Caco-2 (cell line): Measurements from ENCODE around the gene SECTM1. TPM values are rescaled to one million over a fixed set of nuclear protein-coding genes. Genes with fewer than 3 reads are reported as not detected.

ENCODE experiments used
- BruUV-seq: library from RNA; stranded (reverse); fragments of 400-500 nt; replicated peaks from 2 replicates; lab custom pipeline; 2021; lab: Mats Ljungman, UMichigan
- CTCF ChIA-PET: fragments of 300-600 bp; sonication (Branson Sonifier 250); formaldehyde crosslinking; loops from one replicate; lab custom pipeline; 2022; ENCODE audit warnings: antibody characterized with exemption; lab: Charles Lee
- POLR2A ChIA-PET: fragments of 300-600 bp; sonication (Branson Sonifier 250); formaldehyde crosslinking; loops from one replicate; lab custom pipeline; 2022; ENCODE audit warnings: antibody characterized with exemption; lab: Charles Lee
- DNase-seq, 2 experiments: peaks; one replicate each; pipeline versions ENCODE4 v3.0.0 to v3.0.0-alpha.2; 2020 to 2022
- H3K27me3 ChIP-seq: replicated peaks from 2 replicates; pipeline ENCODE4 v1.6.0; 2011; ENCODE audit warnings: low read length; ENCODE audit not compliant: control insufficient read depth, insufficient read depth
- H3K36me3 ChIP-seq: 2 replicates; pipeline ENCODE4 v1.5.1; 2011; ENCODE audit warnings: low read length; ENCODE audit not compliant: control insufficient read depth, insufficient read depth
- H3K4me1 ChIP-seq: fragments of 250-450 bp; sonication (Bioruptor Pico); 2 replicates; pipeline ENCODE4 v1.5.1; 2020; ENCODE audit warnings: mild to moderate bottlenecking
- H3K4me3 ChIP-seq: 2 replicates; pipeline ENCODE4 v1.5.1; 2011; ENCODE audit warnings: low read depth, mild to moderate bottlenecking, control low read depth, low read length
- H3K9me3 ChIP-seq: fragments of 250-450 bp; sonication (Bioruptor Pico); 2 replicates; pipeline ENCODE4 v1.5.1; 2020; ENCODE audit warnings: mild to moderate bottlenecking, moderate library complexity
- H3K27ac Mint-ChIP-seq: one replicate; pipeline ENCODE4 v1.8.0; 2022; ENCODE audit warnings: mixed read lengths; ENCODE audit not compliant: unreplicated experiment
- H3K27me3 Mint-ChIP-seq: one replicate; pipeline ENCODE4 v1.8.0; 2022; ENCODE audit warnings: mixed read lengths; ENCODE audit not compliant: insufficient read depth, unreplicated experiment
- H3K36me3 Mint-ChIP-seq: one replicate; pipeline ENCODE4 v1.8.0; 2022; ENCODE audit warnings: mild to moderate bottlenecking, mixed read lengths; ENCODE audit not compliant: insufficient read depth, unreplicated experiment
- H3K4me1 Mint-ChIP-seq: one replicate; pipeline ENCODE4 v1.8.0; 2022; ENCODE audit warnings: low read depth, mixed read lengths; ENCODE audit not compliant: unreplicated experiment
- H3K4me3 Mint-ChIP-seq: one replicate; pipeline ENCODE4 v1.8.0; 2022; ENCODE audit warnings: mild to moderate bottlenecking, moderate library complexity, mixed read lengths; ENCODE audit not compliant: unreplicated experiment
- H3K9me3 Mint-ChIP-seq: one replicate; pipeline ENCODE4 v1.8.0; 2022; ENCODE audit warnings: mixed read lengths; ENCODE audit not compliant: unreplicated experiment
- intact Hi-C: fragments of 100-400 bp; cut with micrococcal nuclease; formaldehyde crosslinking; loops from one replicate; pipeline ENCODE4 v1.10.0; 2022; ENCODE audit not compliant: unreplicated experiment
- total RNA-seq: library from RNA; stranded (reverse); gene quantifications from 2 replicates; pipeline ENCODE4 v1.2.3, GENCODE V29; 2022
- TF ChIP-seq, protein P1 (sequence below), 2 experiments: fragments of 200-600 bp in 1 of 2; IDR thresholded peaks; 1 replicate in 1 of 2; 2 replicates in 1 of 2; pipeline versions ENCODE4 v1.5.1 to v1.8.0; 2011 to 2022; ENCODE audit warnings: antibody characterized with exemption in 1 of 2, control low read depth in 1 of 2, inconsistent platforms in 1 of 2, low read depth in 1 of 2, low read length in 1 of 2, mild to moderate bottlenecking in 1 of 2, moderate library complexity in 1 of 2; ENCODE audit not compliant: insufficient read depth in 1 of 2, severe bottlenecking in 1 of 2, unreplicated experiment in 1 of 2

The SECTM1 gene
- total RNA-seq, 1 experiment from 2014 or later = 0.75 TPM

- DNase-seq = no peak
These were observed 11.6 kb downstream of the SECTM1 start for GRCh38 chr17:82321947-82322466.

GRCh38 chr17:82320956-82321927, 12.3 kb downstream of the SECTM1 start:
- H3K4me3 Mint-ChIP-seq = peak overlapping the region; percentile 76
- ChIA-PET CTCF (interaction anchor here (1.3 kb wide), 1 partner anchor 46 kb away, joined by 3 read pairs; no protein-coding TSS in a partner anchor), POLR2A (no interaction called here)
- peak overlapping the region; percentile 48 for H3K4me3 ChIP-seq
- no peaks in the 10 kb centered on the region for H3K9me3 ChIP-seq
- no peaks in the 10 kb centered on the region for H3K27me3 ChIP-seq
- no peaks in the 10 kb centered on the region for H3K4me1 Mint-ChIP-seq
- TF ChIP-seq, protein P1, sequence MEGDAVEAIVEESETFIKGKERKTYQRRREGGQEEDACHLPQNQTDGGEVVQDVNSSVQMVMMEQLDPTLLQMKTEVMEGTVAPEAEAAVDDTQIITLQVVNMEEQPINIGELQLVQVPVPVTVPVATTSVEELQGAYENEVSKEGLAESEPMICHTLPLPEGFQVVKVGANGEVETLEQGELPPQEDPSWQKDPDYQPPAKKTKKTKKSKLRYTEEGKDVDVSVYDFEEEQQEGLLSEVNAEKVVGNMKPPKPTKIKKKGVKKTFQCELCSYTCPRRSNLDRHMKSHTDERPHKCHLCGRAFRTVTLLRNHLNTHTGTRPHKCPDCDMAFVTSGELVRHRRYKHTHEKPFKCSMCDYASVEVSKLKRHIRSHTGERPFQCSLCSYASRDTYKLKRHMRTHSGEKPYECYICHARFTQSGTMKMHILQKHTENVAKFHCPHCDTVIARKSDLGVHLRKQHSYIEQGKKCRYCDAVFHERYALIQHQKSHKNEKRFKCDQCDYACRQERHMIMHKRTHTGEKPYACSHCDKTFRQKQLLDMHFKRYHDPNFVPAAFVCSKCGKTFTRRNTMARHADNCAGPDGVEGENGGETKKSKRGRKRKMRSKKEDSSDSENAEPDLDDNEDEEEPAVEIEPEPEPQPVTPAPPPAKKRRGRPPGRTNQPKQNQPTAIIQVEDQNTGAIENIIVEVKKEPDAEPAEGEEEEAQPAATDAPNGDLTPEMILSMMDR (IDR thresholded peaks at IDR 0.05; ENCODE audit: insufficient read depth in 1 of 2, low read depth in 1 of 2, low read length in 1 of 2, severe bottlenecking in 1 of 2, unreplicated experiment in 1 of 2) = peak; percentile 65 to 96
- intact Hi-C loops = loop anchor here (1.0 kb wide), 2 partner anchors 77 to 115 kb away; no protein-coding TSS in a partner anchor
- peak in 1 of 2 experiments; percentile 83 for DNase-seq
- no TSS peak for BruUV-seq
- H3K36me3 ChIP-seq = no peaks in the 10 kb centered on the region
- H3K4me1 ChIP-seq = peaks cover 17% of the 10 kb centered on the region
- H3K27me3 Mint-ChIP-seq = no peaks in the 10 kb centered on the region
- peaks cover 2% of the 10 kb centered on the region for H3K36me3 Mint-ChIP-seq
- no peak overlapping the region for H3K27ac Mint-ChIP-seq
- no peaks in the 10 kb centered on the region for H3K9me3 Mint-ChIP-seq

More at GRCh38 chr17:82321947-82322466, 11.6 kb downstream of the SECTM1 start:
- Mint-ChIP-seq H3K36me3 (peaks cover 5% of the 10 kb centered on the region), H3K27me3 (no peaks in the 10 kb centered on the region), H3K4me1 (no peaks in the 10 kb centered on the region), H3K4me3 (no peak overlapping the region), H3K27ac (no peak overlapping the region), H3K9me3 (no peaks in the 10 kb centered on the region)
- ChIA-PET POLR2A (no interaction called here), CTCF (interaction anchor here (1.3 kb wide), 1 partner anchor 47 kb away, joined by 3 read pairs; no protein-coding TSS in a partner anchor)
- no peaks in the 10 kb centered on the region for H3K9me3 ChIP-seq
- TF ChIP-seq, protein P1 (IDR thresholded peaks at IDR 0.05; ENCODE audit: insufficient read depth in 1 of 2, low read depth in 1 of 2, low read length in 1 of 2, severe bottlenecking in 1 of 2, unreplicated experiment in 1 of 2) = no peak
- no peak overlapping the region for H3K4me3 ChIP-seq
- BruUV-seq = no TSS peak
- peaks cover 17% of the 10 kb centered on the region for H3K4me1 ChIP-seq
- intact Hi-C loops = loop anchor here (1.0 kb wide), 2 partner anchors 78 to 116 kb away; no protein-coding TSS in a partner anchor
- H3K36me3 ChIP-seq = no peaks in the 10 kb centered on the region
- H3K27me3 ChIP-seq = no peaks in the 10 kb centered on the region

DNA sequence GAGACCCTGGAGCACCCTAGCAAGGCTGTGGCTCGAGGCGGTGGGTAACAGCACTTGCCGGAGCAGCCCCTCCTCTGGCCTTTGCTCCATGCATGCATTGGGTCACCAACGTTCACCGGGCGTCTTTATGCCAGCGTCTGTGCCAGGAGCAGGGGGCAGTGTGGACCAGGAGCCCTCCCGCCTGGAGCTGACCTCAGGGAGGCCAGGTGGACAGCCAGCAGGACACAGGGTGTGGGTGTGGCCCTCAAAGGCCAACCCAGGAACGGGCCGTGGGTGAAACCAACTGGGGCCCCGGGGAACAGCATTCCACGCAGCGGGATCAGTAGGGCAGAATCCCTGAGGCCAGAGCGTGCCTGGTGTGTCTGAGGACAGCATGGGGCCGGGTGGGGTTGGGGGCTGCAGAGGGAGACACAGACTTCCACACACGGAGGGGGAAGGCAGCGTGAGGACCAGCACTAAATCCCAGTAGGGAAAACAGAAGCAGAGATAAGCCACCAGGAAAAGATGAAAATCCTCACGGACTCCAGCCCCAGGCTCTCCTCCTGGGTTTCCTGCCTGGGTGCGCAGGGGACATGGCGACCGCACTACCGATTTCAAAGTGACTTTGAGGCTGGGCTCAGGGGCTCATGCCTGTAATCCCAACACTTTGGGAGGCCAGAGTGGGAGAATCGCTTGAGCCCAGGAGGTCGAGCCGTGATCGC, 13.3 kb downstream of the SECTM1 start:
- CTCF ChIA-PET = no interaction called here
- peak in 1 of 2 experiments; percentile 45 for DNase-seq
- Histone ChIP-seq H3K4me3 (peak overlapping the region; percentile 48), H3K36me3 (no peaks in the 10 kb centered on the region), H3K27me3 (no peaks in the 10 kb centered on the region), H3K4me1 (peaks cover 11% of the 10 kb centered on the region), H3K9me3 (no peaks in the 10 kb centered on the region)
- BruUV-seq = no TSS peak
- POLR2A ChIA-PET = no interaction called here
- Mint-ChIP-seq H3K4me1 (no peaks in the 10 kb centered on the region), H3K36me3 (no peaks in the 10 kb centered on the region), H3K27me3 (no peaks in the 10 kb centered on the region), H3K4me3 (peak overlapping the region; percentile 76), H3K27ac (no peak overlapping the region), H3K9me3 (no peaks in the 10 kb centered on the region)
- intact Hi-C loops = no loop called here
- TF ChIP-seq, protein P1 (IDR thresholded peaks at IDR 0.05; ENCODE audit: insufficient read depth in 1 of 2, low read depth in 1 of 2, low read length in 1 of 2, severe bottlenecking in 1 of 2, unreplicated experiment in 1 of 2) = no peak
